ENCODE results near the gene SEMA3D. TPM values are rescaled to one million over a fixed set of nuclear protein-coding genes. Genes with fewer than 3 reads are reported as not detected.

The SEMA3D gene
- polyA plus RNA-seq, 1 donor = 14.4 TPM

DNA sequence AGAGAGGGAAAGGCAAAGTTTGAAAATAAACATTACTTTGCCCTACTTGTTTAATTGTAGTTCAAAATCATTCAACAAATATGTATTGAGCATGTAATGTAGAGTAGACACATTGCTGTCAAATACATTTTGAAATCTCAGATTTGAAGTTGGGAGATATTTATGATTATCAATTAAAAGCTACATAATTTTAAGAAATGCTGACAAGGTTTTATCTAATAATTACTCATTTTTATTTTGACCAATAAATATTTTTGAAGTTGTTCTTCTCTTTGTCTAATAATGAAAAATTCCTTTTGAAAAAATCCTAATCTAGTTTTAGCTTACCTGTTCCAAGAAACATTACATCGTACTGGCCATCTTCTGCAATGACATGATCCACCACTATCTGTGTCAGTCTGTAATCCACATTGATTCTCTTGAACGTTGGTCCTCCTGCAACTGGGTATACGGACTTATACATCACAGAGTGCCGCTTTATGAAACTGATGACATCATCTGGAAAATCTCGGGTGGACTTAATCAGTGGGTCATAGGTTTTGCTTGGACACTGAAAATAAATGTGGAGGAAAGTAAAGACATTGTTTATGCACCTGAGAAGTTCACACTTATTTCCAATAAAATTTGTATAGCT lies 164.7 kb downstream of the SEMA3D start:
- Histone ChIP-seq H3K4me1 (ENCODE audit: control insufficient read depth, insufficient read depth, low read length) (no peaks in the 10 kb centered on the region), H3K4me3 (ENCODE audit: low read length) (no peak overlapping the region), H3K27ac (ENCODE audit: low read length) (no peak overlapping the region), H3K27me3 (ENCODE audit: control insufficient read depth, insufficient read depth, low read length) (no peaks in the 10 kb centered on the region), H3K36me3 (ENCODE audit: control insufficient read depth, insufficient read depth, low read length) (no peaks in the 10 kb centered on the region), H3K9me3 (ENCODE audit: control insufficient read depth, low read depth, low read length) (no peaks in the 10 kb centered on the region)
- no peak for DNase-seq
- WGBS (ENCODE audit: insufficient coverage, low lambda C conversion rate) = 80% methylated on average over 2 of the region's 5 CpGs

DNA sequence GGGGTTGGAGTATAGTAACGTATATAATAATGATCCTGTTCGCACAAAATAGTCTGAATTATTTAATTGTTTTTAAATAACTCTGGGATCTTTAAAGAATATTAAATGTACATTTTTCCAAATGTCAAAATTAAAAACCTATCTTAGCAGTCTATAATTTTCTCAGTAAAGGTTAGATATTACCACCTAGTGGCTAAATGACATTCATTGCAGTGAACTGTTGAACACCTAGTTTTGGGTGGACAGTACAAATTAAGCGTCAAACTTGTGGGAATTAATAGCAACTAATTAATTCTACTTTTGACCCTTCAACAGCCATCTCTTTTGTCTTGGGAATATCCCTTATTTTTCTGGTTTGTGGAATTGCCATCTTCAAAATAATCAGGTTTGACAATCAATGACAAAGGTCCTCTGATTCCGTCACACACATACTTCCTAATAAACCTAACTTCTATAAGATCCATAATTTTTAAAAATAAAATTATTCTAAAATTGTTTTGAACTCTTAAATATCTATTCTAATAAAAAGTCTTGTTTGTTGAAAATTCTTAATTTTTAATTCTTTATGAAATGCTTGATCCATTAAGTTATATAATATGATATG lies 165.7 kb downstream of the SEMA3D start:
- WGBS (ENCODE audit: insufficient coverage, low lambda C conversion rate) = 100% methylated on average over 2 of the region's 4 CpGs
- DNase-seq = no peak

GRCh38 chr7:85019778-85020177 lies 167.1 kb downstream of the SEMA3D start:
- no peaks in the 10 kb centered on the region for H3K27me3 ChIP-seq (ENCODE audit: control insufficient read depth, insufficient read depth, low read length)
- no peak overlapping the region for H3K4me3 ChIP-seq (ENCODE audit: low read length)
- H3K27ac ChIP-seq (ENCODE audit: low read length) = no peak overlapping the region
- H3K4me1 ChIP-seq (ENCODE audit: control insufficient read depth, insufficient read depth, low read length) = no peaks in the 10 kb centered on the region
- DNase-seq = no peak
- no peaks in the 10 kb centered on the region for H3K9me3 ChIP-seq (ENCODE audit: control insufficient read depth, low read depth, low read length)
- no peaks in the 10 kb centered on the region for H3K36me3 ChIP-seq (ENCODE audit: control insufficient read depth, insufficient read depth, low read length)
- WGBS (ENCODE audit: insufficient coverage, low lambda C conversion rate) = no CpG with 5 or more reads among the region's 3 CpGs

More for the DNA sequence above, 165.7 kb downstream of the SEMA3D start:
- Histone ChIP-seq H3K4me3 (ENCODE audit: low read length) (no peak overlapping the region), H3K36me3 (ENCODE audit: control insufficient read depth, insufficient read depth, low read length) (no peaks in the 10 kb centered on the region), H3K27ac (ENCODE audit: low read length) (no peak overlapping the region), H3K9me3 (ENCODE audit: control insufficient read depth, low read depth, low read length) (no peaks in the 10 kb centered on the region), H3K4me1 (ENCODE audit: control insufficient read depth, insufficient read depth, low read length) (no peaks in the 10 kb centered on the region), H3K27me3 (ENCODE audit: control insufficient read depth, insufficient read depth, low read length) (no peaks in the 10 kb centered on the region)

GRCh38 chr7:85019176-85019575 lies 167.7 kb downstream of the SEMA3D start:
- H3K9me3 ChIP-seq (ENCODE audit: control insufficient read depth, low read depth, low read length) = no peaks in the 10 kb centered on the region
- H3K4me3 ChIP-seq (ENCODE audit: low read length) = no peak overlapping the region
- H3K27me3 ChIP-seq (ENCODE audit: control insufficient read depth, insufficient read depth, low read length) = no peaks in the 10 kb centered on the region
- no peak overlapping the region for H3K27ac ChIP-seq (ENCODE audit: low read length)
- WGBS (ENCODE audit: insufficient coverage, low lambda C conversion rate) = 100% methylated on average over 1 of the region's 1 CpG
- DNase-seq = no peak
- no peaks in the 10 kb centered on the region for H3K36me3 ChIP-seq (ENCODE audit: control insufficient read depth, insufficient read depth, low read length)
- H3K4me1 ChIP-seq (ENCODE audit: control insufficient read depth, insufficient read depth, low read length) = no peaks in the 10 kb centered on the region

- no peaks in the 10 kb centered on the region for H3K36me3 ChIP-seq (ENCODE audit: control insufficient read depth, insufficient read depth, low read length)
- no peaks in the 10 kb centered on the region for H3K4me1 ChIP-seq (ENCODE audit: control insufficient read depth, insufficient read depth, low read length)
- no peak for DNase-seq
- no peak overlapping the region for H3K27ac ChIP-seq (ENCODE audit: low read length)
- H3K9me3 ChIP-seq (ENCODE audit: control insufficient read depth, low read depth, low read length) = no peaks in the 10 kb centered on the region
- H3K4me3 ChIP-seq (ENCODE audit: low read length) = no peak overlapping the region
- WGBS (ENCODE audit: insufficient coverage, low lambda C conversion rate) = no CpG with 5 or more reads among the region's 1 CpG
- no peaks in the 10 kb centered on the region for H3K27me3 ChIP-seq (ENCODE audit: control insufficient read depth, insufficient read depth, low read length)
Measured at GRCh38 chr7:85018498-85018897, 168.4 kb downstream of the SEMA3D start.

DNA sequence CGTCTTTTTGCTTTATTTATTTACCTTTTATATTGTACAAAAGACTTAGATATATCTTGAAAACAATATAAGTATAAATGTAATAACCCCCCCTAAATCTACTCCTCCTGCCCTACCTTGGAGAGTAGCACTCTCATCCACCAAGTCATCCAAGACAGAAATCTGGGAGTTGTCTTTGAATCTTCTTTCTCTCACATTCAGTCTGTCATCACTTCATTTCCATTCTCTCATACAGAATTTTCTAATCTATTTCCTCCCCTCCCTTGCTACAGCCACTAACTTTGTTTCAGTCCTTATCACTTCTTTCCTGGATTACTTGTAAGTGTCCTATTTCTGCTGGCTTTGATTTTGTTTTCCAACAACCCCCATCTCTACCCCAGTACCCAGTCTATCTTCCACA lies 170.6 kb downstream of the SEMA3D start:
- H3K27ac ChIP-seq (ENCODE audit: low read length) = no peak overlapping the region
- no peak overlapping the region for H3K4me3 ChIP-seq (ENCODE audit: low read length)
- WGBS (ENCODE audit: insufficient coverage, low lambda C conversion rate) = no CpG with 5 or more reads among the region's 1 CpG
- DNase-seq = no peak
- H3K9me3 ChIP-seq (ENCODE audit: control insufficient read depth, low read depth, low read length) = no peaks in the 10 kb centered on the region
- H3K27me3 ChIP-seq (ENCODE audit: control insufficient read depth, insufficient read depth, low read length) = no peaks in the 10 kb centered on the region
- H3K4me1 ChIP-seq (ENCODE audit: control insufficient read depth, insufficient read depth, low read length) = no peaks in the 10 kb centered on the region
- H3K36me3 ChIP-seq (ENCODE audit: control insufficient read depth, insufficient read depth, low read length) = no peaks in the 10 kb centered on the region

DNA sequence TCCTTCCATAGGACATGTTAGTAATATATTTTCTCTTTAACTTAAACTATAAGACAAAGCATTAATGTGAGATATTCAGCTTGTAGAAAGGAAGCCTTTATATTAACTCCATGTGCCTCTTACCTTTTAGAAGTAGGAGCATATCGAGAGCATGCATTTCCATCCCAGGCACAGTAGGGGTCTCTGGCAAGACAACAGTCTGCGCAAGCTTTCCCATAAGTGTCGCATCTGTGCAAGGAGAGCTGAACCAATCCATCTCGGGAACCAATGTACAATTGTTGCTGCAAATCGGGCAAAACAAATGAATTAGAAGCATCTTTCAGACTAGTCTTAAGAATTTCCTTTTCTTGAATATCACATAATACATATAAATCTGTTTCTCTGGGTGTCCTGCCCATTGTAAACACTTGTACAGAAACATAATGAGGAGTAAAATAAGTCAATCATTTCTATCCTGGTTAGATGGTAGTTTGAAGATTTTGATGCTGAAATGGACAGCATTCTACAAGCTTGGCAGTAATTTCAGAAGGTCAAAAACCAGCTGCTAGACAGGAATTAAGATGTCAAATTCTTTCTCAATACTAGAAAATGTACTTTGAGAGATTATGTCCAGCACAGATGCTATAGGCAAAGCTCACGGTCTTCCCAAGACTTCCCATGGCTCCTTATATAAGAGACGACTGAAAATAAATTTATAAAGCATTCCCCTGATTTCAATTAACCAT lies 171.8 kb downstream of the SEMA3D start:
- H3K27ac ChIP-seq (ENCODE audit: low read length) = no peak overlapping the region
- no peak for DNase-seq
- no peaks in the 10 kb centered on the region for H3K4me1 ChIP-seq (ENCODE audit: control insufficient read depth, insufficient read depth, low read length)
- no peaks in the 10 kb centered on the region for H3K27me3 ChIP-seq (ENCODE audit: control insufficient read depth, insufficient read depth, low read length)
- no peaks in the 10 kb centered on the region for H3K36me3 ChIP-seq (ENCODE audit: control insufficient read depth, insufficient read depth, low read length)
- 100% methylated on average over 1 of the region's 7 CpGs for WGBS (ENCODE audit: insufficient coverage, low lambda C conversion rate)
- H3K4me3 ChIP-seq (ENCODE audit: low read length) = no peak overlapping the region
- no peaks in the 10 kb centered on the region for H3K9me3 ChIP-seq (ENCODE audit: control insufficient read depth, low read depth, low read length)

- Histone ChIP-seq H3K4me1 (ENCODE audit: control insufficient read depth, insufficient read depth, low read length) (no peaks in the 10 kb centered on the region), H3K36me3 (ENCODE audit: control insufficient read depth, insufficient read depth, low read length) (no peaks in the 10 kb centered on the region), H3K27me3 (ENCODE audit: control insufficient read depth, insufficient read depth, low read length) (no peaks in the 10 kb centered on the region), H3K9me3 (ENCODE audit: control insufficient read depth, low read depth, low read length) (no peaks in the 10 kb centered on the region), H3K4me3 (ENCODE audit: low read length) (no peak overlapping the region), H3K27ac (ENCODE audit: low read length) (no peak overlapping the region)
- no peak for DNase-seq
- WGBS (ENCODE audit: insufficient coverage, low lambda C conversion rate) = 97% methylated on average over 3 of the region's 4 CpGs
Measured at GRCh38 chr7:85011127-85011526, 175.7 kb downstream of the SEMA3D start.

GRCh38 chr7:85010306-85010705 lies 176.6 kb downstream of the SEMA3D start:
- no peaks in the 10 kb centered on the region for H3K36me3 ChIP-seq (ENCODE audit: control insufficient read depth, insufficient read depth, low read length)
- no peaks in the 10 kb centered on the region for H3K4me1 ChIP-seq (ENCODE audit: control insufficient read depth, insufficient read depth, low read length)
- no peaks in the 10 kb centered on the region for H3K9me3 ChIP-seq (ENCODE audit: control insufficient read depth, low read depth, low read length)
- no peak overlapping the region for H3K27ac ChIP-seq (ENCODE audit: low read length)
- H3K27me3 ChIP-seq (ENCODE audit: control insufficient read depth, insufficient read depth, low read length) = no peaks in the 10 kb centered on the region
- DNase-seq = no peak
- H3K4me3 ChIP-seq (ENCODE audit: low read length) = no peak overlapping the region

- no CpG with 5 or more reads among the region's 1 CpG for WGBS (ENCODE audit: insufficient coverage, low lambda C conversion rate)
- Histone ChIP-seq H3K27me3 (ENCODE audit: control insufficient read depth, insufficient read depth, low read length) (no peaks in the 10 kb centered on the region), H3K36me3 (ENCODE audit: control insufficient read depth, insufficient read depth, low read length) (no peaks in the 10 kb centered on the region), H3K27ac (ENCODE audit: low read length) (no peak overlapping the region), H3K4me1 (ENCODE audit: control insufficient read depth, insufficient read depth, low read length) (no peaks in the 10 kb centered on the region), H3K4me3 (ENCODE audit: low read length) (no peak overlapping the region), H3K9me3 (ENCODE audit: control insufficient read depth, low read depth, low read length) (no peaks in the 10 kb centered on the region)
- DNase-seq = no peak
Measured at GRCh38 chr7:85006754-85007153, 180.1 kb downstream of the SEMA3D start.

Data from large intestine (tissue), 3 donors.